Measurements from ENCODE around the gene TTC3.

TTC3 gene

DNA sequence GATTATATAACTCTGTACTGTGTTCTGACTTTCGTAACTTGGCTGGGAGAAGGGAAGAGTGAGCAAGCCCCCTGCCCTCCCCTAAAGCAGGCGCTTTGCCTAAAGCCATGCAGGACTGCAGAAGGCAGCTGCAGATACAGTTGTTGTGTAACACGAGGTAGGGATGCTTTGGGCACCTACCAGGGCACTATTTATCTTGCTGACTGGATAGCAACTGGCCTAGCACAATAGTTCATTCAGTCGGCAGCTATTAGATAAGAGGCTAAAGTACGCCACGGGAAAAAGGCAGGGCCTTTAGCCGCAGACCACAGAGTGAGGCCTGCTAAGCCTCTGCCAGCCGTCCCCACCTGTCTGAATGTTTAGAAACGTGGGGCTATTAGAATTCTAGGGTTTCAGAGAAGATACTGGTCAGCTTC, 80.9 kb downstream of the TTC3 start:
- DNase-seq (ENCODE audit: low read depth) = no peak

DNA sequence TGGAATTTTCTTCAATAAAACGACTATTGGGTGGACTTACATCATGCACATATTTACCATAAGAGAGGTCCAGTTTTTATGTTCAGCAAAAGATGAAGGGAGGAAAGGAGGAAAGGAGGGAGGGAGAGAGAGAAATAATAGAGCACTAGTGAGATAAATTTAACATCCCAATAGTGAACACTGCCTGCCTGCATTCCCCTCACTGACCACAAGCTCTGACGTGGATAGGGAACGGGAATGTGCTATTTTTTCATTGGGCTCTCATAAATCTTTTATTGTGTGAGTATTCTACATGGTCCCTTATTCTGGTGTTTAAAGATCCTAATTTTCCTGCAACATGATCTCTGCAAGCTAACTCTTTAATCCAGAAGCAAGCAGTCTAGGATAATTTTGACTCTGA, 82.1 kb downstream of the TTC3 start:
- no peak for DNase-seq (ENCODE audit: low read depth)

GRCh38 chr21:37157938-37158337, 84.9 kb downstream of the TTC3 start:
- no peak for DNase-seq (ENCODE audit: low read depth)

DNA sequence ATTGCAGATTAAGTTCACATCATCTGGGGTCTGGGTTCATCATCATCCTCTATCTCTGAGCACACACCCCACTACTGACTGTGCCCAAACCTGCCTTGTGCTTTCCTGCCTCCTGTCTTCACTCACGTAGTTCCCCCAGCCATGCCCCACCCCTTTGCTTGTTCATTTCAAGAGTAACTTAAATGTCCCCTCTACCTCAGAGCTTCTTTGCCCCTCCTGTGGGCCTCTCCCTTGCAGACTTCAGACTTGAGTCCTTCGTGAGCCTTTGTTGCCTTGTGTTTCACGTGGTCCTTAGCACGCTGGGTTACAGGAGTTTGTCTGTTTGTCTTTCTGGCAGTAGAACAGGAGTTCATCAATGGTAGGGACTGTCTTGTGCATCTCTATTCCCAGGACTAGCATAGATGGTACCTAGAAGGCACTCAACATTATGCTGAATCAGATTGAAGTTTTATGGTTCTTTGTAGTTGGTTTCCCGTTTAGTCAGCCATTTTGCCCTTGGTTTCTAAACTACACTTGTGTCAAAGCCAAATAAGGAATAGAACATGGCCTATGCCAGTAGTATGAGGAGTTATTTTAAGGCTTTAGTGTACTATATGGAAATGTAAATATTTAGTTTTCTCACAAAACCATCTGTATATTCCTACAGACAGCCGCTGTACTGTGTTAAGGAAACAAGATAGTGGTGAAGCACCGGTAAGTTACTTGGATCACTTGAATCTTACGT, 86.2 kb downstream of the TTC3 start:
- DNase-seq (ENCODE audit: low read depth) = no peak

- no peak for DNase-seq (ENCODE audit: low read depth)
These were observed 86.9 kb downstream of the TTC3 start for GRCh38 chr21:37159949-37160348.

GRCh38 chr21:37164742-37165141, 91.7 kb downstream of the TTC3 start:
- DNase-seq (ENCODE audit: low read depth) = no peak

DNA sequence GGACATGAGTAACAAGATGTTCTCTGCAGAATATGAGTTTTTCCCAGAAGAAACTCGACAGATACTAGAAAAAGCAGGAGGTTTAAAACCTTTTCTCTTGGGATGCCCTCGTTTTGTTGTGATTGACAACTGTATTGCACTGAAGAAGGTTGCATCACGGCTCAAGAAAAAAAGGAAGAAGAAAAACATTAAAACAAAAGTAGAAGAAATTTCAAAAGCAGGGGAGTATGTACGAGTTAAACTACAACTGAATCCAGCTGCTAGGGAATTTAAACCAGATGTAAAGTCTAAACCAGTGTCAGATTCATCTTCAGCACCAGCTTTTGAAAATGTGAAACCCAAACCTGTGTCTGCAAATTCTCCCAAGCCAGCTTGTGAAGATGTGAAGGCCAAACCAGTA, 92.5 kb downstream of the TTC3 start:
- DNase-seq (ENCODE audit: low read depth) = no peak

DNA sequence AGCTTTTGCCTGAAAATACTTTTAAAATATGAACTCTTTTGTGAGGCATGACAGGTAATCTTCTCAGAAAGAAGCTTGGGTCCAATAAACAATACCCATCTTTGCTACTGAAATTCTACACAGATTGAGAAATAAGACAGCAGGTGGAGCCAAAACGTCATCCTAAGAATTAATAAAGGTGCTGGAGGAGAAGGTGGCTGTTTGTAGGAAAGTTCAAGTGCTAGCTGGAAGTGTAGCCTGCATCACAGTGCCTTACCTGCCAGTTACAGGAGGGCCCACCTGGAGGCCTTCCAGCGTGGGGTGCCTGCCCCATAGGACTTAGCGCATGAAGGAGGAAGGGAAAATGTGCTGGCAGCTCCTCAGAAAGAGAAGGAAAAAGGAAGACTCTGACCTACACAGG, 93.7 kb downstream of the TTC3 start:
- no peak for DNase-seq (ENCODE audit: low read depth)

DNA sequence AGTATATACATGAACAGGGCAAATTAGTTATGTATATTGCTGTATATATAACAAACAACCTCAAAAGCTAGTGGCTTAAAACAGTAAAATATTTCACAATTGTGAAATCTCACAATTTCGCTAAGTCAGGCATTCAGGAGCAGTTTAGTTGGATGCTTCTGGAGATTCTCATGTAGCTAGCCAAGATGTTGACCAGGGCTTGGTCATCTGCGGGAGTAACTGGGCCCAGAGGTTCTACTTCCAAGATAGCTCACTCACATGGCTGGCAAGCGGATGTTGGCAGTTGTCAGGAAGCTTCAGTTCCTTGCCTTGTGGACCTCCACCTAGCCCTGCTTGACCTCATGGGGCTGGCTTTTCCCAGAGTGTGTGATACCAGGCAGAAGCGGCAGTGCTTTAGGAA, 95.6 kb downstream of the TTC3 start:
- DNase-seq (ENCODE audit: low read depth) = no peak

DNA sequence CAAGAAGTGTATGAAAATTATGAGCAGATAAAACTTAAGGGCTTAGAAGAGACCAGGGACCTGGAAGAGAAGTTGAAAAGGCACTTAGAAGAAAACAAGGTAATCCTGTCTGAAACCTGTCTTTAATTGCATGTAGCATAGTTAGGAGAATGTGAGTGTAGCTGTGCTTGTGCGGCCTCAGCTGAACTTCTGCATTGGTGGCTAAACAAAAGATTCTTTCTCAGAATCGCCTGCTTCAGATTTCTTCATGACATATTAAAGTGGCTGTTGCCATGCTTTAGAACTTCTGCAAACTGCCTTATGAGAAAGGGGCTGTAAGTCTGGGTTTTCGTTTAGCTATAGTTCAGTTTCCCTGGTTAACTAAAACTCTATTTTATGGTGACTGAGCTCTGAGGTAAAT, 99.6 kb downstream of the TTC3 start:
- no peak for DNase-seq (ENCODE audit: low read depth)

DNA sequence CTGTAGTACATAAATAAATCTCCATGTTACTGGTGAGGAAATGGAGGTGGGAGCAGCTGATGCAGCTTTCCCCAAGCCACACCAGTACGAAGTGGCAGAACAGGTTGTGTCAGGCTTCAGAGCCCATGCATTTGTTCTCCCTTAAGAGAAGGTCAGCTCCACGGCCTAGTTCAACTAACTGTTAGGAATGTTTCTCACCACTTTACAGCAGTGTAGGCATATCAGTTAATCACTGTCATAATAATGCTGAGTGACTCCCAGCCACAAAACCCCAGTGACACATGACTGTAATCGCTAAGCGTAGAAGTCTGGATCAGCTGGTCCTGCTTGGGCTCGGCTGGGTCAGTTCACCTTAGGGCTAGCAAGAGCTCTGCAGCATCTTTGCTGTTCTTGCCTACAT, 103.7 kb downstream of the TTC3 start:
- DNase-seq (ENCODE audit: low read depth) = no peak

- DNase-seq (ENCODE audit: low read depth) = no peak
These were observed 108.0 kb downstream of the TTC3 start for GRCh38 chr21:37181059-37181458.

DNA sequence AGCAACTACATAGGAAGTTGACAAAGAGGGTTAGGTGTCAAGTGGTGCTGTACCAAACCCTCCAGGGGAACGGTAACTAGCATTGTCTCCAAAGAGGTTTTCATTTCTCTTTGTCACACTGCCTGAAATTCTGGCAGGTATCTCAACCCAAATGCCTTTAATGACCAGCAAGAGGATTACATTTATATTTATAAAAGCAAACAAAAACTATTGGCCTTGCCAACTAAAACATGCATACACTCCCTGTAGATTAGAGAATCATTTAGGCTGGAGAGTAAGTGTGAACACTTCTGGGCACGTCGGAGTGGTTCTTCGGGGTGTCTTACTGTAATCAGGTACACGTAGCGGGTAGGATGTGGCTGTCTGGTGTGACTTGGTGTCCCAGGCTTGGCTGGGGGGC, 109.2 kb downstream of the TTC3 start:
- DNase-seq (ENCODE audit: low read depth) = no peak

DNA sequence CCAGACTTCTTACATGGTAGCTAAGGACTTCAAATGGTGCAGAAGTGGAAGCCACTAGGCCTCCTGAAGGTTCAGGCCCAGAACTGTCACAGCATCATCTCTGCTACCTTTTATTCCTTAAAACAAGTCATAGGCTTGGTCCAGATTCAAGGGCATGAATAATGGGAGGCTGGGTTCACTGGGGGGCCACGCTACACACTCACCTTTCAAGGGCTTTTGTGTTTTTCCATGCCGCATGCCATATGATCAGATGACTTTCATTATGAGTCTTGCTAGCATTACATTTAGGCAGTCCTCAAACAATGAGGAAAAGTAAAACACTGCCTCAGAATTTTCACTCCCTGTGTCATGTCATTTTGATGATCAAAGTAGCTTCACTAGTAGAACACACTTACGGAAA, 110.7 kb downstream of the TTC3 start:
- no peak for DNase-seq (ENCODE audit: low read depth)

DNA sequence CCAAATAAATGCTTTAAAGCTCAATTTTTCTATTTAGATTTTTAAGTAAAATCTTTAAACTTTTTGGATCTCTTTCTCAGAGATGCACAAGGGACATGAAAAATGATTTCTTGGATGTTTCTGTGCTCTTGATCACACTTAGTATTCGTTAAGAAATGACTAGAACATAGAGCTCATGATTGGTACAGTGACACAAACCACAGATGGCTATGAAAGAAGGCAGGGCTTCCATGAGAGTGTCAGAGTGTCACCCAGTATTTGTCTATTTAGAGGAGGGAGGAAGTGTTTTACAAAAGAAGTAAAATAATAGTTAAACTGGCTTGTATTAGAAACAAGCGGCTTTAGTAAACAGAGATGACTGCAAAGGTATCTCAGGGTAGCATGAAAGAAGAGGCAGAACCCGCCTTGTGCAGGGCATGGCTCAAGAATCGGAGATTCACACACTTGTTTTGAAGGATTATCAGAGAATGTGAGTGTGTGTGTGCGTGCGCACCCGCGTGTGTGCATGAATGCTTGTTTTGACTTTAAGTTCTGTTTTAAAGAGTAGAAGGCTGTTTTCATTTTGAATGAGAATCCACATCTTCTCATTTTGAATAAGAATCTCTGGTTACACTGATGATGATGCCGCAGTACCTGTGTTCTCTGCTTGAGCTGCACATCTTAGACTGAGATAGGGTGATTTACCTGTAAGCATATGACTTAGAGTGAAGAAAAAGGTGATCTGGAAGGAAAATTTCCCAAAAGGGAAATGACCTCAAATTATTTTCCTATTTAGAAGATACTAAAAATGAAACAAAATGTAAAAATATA, 111.9 kb downstream of the TTC3 start:
- no peak for DNase-seq (ENCODE audit: low read depth)

DNA sequence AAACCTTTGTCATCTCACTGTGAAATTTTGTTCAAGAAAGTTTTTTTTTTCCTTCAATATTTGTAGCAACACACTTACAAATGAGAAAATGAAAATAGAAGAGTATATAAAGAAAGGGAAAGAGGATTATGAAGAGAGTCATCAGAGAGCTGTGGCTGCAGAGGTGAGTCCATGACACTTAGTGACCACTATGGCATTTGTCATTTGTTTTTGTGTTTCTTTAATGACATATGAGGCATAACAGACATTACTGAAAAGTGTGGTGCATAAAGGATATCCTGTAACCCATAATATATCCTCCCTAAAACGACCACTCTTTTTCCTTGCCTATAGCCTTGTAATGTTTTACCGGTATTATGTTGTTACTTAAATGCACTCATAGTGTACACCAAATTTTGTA, 113.9 kb downstream of the TTC3 start:
- no peak for DNase-seq (ENCODE audit: low read depth)

DNA sequence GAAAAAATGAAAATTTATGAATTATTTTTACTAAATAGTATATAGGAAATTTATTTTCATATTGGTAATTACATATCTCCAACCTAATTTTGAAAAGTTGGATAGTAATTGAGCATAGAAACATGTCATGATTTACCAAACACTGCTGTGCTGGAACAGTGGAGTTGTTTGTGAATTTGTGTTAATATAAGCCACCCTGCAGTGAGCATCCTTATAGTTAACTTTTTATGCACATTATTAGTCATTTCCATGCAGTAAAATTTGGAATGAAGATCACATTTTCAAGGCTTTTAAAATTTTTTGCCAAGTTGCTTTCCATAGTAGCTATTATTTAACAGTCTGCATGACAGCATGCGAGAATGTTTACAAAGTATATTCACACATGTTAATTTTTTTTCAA, 115.8 kb downstream of the TTC3 start:
- no peak for DNase-seq (ENCODE audit: low read depth)

DNA sequence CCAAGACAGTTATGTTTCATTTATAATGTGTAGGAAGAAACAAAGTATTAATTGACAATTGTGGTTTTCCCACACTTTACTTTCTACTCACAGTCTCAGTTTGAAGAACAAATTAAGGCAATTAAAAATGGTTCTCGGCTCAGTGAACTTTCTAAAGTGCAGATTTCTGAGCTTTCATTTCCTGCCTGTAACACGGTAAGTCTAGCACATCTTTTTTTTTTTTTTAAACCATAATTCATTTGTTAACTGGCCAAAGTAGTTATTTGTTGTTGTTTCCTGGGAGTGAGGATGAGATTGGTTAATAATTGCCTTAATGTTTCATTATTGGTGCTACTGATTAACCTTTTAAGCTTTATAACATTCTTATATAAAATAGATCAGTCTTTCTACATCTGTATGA, 119.0 kb downstream of the TTC3 start:
- no peak for DNase-seq (ENCODE audit: low read depth)

- DNase-seq (ENCODE audit: low read depth) = no peak
These were observed 120.0 kb downstream of the TTC3 start for GRCh38 chr21:37193006-37193405.

DNA sequence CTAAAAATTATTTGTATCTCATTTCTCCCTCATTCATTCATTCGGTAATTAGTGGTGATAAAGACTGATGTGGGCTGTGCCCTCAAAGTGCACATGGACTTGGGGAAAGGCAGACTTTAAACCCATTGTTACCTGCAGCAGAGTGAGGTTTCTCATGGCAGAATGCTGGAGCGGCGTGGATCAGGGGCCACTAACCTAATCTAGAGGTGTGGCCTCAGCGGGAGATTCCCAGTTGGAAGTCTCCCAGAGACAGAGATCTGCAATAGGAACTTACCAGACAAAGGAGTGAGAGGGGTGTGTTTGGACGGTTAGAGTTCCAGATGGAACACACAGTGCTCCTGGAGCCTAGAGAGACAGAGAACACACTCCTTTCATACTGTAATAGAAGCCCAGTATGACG, 120.6 kb downstream of the TTC3 start:
- no peak for DNase-seq (ENCODE audit: low read depth)

- no peak for DNase-seq (ENCODE audit: low read depth)
These were observed 122.0 kb downstream of the TTC3 start for GRCh38 chr21:37195059-37195458.

DNA sequence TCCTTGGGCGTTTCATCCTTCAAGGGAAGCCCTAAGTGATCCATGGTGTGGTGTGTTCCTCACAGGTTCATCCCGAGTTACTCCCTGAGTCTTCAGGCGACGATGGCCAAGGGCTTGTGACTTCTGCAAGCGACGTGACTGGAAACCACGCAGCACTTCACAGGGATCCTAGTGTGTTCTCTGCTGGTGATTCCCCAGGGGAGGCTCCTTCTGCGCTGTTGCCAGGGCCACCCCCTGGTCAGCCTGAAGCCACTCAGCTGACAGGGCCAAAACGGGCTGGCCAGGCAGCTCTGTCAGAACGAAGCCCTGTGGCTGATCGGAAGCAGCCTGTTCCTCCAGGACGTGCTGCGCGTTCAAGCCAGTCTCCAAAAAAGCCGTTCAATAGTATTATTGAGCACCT, 122.6 kb downstream of the TTC3 start:
- DNase-seq (ENCODE audit: low read depth) = no peak

DNA sequence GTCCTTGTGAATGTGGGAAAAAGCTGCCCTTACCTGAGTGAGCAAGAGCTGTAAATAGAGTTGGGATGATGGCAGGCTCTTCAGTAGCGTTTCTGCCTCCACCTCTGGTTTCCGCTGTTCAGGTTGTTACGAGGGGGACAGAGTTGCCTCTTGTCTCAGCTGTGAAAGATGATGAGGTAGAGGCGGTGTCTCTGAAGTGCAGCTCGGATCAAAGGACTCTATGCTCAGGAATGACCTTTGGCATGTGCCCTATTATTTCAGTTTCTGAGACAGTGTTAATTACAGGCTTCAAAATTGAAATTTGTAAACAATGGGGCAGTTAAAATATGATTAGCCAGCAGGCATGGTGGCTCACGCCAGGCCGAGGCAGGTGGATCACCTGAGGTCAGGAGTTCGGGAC, 123.8 kb downstream of the TTC3 start:
- no peak for DNase-seq (ENCODE audit: low read depth)

DNA sequence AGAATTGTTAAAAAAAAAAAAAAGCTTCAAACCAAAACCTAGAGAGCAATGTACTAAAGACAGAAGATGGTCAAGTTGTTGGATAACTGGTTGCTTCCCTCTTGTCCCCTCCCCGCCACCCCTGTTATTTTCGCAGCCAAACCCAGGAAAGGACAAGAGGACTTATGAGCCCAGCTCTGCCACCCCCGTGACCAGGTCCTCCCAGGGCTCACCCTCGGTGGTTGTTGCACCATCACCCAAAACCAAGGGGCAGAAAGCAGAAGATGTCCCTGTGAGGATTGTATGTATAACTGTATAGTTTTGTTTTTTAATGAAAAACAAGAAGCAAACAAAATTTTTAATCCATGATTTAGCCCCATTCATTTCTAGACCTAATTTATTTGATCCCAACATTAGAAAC, 124.7 kb downstream of the TTC3 start:
- no peak for DNase-seq (ENCODE audit: low read depth)
